Activated gamma-delta T cell treated with anti-CD3 and anti-CD28 coated beads, Interleukin-2, amount 50 U/mL, for 16 hours (primary cell): ENCODE measurements around the gene MED6.

Experiments
- DNase-seq: peaks from one replicate; pipeline ENCODE4 v3.0.0-alpha.2; 2020; ENCODE audit warnings: low read depth

Gene MED6

DNA sequence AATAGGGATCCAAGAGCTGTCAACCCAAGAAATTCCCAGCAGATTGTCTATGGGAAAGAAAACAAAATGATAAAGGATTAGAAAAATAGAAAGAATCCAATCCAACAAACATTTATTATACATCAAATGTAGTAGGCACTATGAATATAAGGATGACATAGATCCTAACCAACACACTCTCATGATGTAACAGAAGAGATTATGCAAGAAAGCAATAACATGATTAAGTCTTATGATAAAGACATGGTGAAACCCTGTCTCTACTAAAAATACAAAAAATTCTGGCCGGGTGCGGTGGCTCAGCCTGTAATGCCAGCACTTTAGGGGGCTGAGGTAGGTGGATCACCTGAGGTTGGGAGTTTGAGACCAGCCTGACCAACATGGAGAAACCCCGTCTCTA lies 2.7 kb downstream of the MED6 start:
- no peak for DNase-seq

DNA sequence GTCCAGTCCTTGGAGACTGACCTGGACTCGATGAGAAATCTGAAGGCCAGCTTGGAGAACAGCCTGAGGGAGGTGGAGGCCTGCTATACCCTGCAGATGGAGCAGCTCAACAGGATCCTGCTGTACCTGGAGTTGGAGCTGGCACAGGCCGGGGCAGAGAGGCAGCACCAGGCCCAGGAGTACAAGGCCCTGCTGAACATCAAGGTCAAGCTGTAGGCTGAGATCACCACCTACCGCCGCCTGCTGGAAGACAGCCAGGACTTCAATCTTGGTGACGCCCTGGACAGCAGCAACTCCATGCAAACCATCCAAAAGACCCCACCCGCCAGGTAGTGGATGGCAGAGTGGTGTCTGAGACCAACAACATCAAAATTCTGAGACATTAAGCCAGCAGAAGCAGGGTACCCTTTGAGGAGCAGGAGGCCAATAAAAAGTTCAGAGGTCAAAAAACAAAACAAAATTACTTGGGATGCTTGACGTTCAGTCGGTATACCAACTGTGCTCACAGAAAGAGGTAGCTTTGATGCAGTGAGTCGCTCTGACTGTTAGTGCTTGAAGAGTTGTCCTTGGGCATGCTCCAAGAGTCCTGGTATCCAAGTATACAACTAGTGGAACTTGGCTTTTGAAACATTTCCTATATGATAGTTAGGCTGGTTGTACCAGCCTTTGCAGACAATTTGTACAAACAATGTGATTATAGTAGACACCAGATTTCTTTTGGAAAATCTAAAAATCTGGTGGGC lies 4.8 kb downstream of the MED6 start:
- no peak for DNase-seq

DNA sequence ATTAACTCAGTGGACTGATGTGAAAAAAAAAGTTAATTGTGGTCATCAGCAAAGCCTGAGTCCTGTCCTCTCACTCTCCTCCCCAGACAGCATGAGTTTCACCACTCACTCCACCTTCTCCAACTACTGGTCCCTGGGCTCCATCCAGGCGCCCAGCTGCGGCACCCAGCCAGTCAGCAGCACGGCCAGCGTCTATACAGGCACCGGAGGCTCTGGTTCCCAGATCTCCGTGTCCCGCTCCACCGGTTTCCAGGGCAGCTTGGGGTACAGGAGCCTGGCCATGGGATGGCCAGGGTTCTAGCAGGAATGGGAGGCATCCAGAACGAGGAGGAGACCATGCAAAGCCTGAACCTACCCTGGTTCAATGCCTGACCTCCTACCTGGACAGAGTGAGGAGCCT lies 6.0 kb downstream of the MED6 start:
- DNase-seq: no peak

DNA sequence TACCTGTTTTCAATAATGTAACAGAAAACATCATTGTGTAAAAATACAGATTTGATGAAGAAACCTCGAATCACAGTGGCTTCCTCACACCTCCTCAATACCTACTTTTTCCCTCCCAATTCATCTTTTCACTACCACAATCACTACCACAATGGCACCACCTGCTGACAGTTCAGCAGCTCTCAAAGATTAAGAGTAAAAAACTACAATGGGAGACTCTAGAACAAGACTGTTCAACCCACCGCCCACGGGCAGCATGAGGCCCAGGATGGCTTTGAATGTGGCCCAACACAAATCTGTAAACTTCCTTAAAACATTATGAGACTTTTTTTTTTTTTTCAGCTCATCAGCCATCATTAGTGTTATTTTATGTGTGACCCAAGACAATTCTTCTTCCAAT lies 15.2 kb downstream of the MED6 start:
- no peak for DNase-seq

DNA sequence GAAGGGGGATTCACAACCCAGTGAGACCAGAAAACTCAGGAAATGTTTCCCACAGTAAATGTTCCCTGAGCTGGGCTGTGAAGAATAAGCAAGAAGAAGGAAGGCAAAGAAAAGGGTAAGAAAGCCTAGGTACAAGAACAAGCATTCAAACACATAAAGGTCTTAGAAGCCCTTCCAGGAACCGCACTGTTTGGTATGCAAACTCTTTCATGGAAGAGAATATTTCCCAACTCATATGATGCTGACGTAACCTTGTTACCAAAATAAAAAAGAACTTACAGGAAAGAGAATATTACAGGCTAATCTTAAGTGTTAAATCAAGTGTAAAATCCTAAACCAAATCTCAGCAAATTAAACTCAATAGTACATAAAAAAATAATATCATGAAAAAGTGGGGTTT lies 23.6 kb downstream of the MED6 start:
- DNase-seq: no peak

DNA sequence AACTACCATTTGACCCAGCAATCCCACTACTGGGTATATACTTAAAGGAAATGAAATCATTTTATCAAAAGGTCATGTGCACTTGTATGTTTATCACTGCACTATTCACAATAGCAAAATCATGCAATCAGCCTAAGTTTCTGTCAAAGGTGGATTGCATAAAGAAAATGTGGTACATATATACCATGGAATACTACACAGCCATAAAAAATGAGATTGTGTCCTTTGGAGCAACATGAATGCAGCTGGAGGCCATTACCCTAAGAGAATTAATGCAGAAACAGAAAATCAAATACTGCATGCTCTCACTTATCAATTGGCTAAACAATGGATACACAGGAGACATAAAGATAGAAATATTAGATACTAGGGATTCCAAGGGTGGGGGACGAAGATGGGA lies 27.4 kb downstream of the MED6 start:
- no peak for DNase-seq

DNA sequence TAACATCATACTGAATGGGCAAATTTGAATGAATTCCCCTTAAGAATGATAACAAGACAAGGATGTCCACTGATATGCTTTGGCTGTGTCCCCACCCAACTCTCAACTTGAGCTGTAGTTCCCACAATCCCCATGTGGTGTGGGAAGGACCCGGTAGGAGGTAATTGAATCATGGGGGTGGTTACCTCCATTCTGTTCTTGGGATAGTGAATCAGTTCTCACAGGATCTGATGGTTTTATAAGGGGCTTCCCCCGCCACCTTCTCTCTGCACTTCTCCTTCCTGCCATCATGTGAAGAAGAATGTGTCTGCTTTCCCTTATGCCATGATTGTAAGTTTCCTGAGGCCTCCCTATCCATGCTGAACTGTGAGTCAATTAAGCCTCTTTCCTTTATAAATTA lies 29.3 kb downstream of the MED6 start:
- DNase-seq: no peak

DNA sequence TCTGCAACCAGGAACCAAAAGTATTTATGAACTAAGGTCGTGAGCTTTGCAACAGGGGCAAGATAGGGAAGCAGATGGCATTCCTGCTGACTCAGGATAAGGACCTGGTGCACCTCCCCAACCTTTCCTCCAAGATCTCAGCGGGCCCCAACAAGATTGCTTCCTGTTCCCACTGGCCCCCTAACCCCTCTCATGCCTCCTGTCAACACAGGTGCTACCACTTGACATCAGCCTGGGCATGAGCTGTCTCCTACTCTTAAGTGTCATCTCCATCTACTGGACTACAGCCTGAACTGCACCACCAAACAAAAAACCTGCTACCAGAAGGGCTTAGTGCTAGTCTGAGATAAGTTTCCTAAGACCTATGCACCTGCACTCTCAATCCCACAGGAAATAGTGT lies 32.7 kb downstream of the MED6 start:
- no peak for DNase-seq

DNA sequence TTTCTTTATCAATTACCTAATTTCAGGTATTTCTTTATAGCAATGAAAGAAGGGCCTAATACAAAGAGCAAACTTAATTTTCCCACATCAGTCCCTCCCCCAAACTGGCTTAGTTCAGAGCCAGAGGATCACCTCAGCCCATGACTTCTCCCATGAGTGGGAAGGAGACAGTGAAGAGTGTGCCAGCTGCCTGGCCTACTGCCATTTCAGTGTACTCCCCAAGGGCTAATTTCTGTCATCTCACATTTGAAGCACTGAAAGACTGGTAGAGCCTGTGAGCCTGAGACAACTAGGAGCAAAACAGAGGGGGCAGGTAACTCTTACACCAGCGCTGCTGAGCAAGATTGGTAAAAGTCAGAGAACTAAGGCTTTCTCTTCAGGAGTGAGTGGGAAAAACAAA lies 36.6 kb downstream of the MED6 start:
- DNase-seq: no peak

DNA sequence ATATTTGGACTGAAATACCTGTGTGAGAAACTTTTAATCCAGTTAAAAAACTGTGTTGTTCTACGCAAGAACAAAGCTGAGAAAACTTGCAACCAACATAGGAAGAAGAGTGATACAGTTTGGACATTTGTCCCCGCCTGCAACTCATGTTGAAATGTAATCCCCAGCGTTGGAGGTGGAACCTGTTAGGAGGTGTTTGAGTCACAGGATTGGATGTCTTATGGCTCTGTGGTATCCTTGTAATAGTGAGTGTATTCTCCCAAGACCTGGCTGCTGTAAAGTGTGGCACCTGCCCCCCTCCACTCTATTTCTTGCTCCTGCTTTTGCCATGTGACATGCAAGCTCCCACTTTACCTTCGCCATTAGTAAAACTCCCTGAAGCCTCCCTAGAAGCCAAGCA lies 37.0 kb downstream of the MED6 start:
- no peak for DNase-seq

DNA sequence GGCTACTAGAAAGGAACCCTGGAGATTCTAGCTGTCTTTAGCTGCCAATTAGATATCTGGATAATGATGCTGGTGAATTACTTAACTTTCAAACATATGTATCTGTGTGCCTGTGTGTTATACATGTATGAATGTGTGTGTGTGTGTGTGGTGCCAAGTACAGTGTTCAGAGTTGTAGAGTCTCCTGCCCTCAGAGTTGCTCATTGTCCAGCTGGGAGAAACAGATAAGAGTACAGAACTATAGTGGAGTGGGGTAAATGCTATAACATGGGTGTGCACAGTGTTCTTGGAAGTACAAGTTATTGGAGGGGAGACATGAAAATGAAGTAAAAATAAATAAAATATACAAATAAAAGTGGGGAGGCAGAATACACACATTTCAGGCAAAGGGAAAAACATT lies 42.1 kb downstream of the MED6 start:
- no peak for DNase-seq

DNA sequence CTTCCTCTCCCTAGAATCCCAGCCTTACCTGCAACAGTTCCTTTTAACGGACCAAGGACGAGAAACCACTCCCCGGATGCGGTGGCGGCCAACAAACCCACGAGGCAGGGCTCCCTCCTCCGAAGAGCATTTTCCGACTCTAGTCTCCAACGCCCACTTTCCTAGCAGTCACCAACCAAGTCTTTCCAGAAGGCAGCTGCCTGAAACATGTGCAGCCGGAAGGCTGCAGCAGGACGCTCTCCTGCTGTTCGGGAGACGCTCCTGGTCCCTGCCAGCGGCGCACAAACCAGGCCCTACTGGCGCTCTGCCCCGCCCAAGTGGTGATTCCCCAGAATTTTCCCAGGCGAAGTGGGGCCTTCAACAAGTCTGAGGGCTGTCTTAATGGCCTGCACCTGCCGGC lies 44.6 kb downstream of the MED6 start:
- DNase-seq: no peak

DNA sequence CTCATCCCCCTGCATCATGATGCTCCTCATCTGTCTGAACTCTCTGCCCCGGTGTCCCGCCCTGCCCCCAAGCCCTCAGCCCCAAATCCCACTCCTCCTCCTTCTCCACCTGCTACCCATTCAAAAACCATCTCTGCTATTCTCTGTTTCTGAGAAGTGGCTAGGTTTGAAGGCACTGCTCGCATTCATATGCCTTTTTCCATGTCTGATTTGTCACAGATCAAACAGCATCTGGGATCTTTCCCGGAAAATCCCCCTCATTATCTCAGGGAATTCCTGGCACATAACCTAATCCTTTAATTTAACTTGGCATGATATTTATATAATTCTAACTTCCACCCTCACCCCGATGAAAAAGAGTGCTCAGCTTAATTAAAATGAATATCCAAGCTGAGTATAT lies 62.4 kb downstream of the MED6 start:
- DNase-seq: no peak

DNA sequence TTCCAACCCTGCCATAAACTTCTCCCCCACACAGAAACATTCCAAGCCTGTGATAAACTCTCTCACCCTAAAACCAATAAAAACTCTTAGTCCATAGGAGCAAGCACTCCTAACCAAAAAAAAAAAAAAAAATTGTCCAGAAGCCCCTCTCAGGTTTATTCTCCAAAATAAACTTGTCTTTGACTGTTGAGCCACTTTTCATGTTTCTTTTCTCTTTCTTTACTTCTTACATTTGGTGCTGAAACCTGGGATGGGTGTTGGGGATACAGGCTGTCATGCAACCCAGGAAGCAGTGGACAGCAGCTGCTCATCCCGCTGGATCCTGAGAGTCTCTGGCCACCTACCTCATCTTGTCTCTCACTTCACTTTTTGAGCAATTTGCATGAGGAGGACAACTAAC lies 63.6 kb downstream of the MED6 start:
- no peak for DNase-seq

DNA sequence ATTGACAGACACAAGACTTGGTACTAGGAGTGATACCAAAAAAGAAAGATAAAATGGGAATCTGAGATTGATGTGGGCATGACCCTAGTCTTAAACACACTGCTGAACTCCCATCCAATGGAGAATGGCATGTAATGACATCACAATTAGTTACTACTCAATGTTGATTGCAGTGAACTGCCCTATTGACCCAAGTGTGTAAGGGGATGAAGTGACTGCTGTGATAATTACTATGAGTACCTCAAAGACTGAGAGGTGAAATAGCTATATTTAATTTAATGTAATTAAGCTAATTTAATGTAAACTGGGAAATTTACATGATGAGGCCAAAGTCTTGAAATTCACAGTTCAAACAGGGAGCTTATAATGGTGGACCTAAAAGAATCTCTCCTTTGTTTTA lies 65.6 kb downstream of the MED6 start, which contains the start of gene ADAM20:
Gene ADAM20 (minus strand): TSS at position 101 of the 400 bp plus-strand sequence. CDS start 10,247 bp downstream, outside the sequence.
- no peak for DNase-seq
